Measurements from ENCODE around the gene RABL2B. TPM values are rescaled to one million over a fixed set of nuclear protein-coding genes. Genes with fewer than 3 reads are reported as not detected.
A peak's percentile ranks its signal among the peaks of the same experiment; 100 is the strongest.
"Not testable (repeated sequence)": the region's sequence is repeated elsewhere in the genome, so short reads cannot be mapped to it uniquely, and the experiment has no call there.

RABL2B gene
- total RNA-seq (2014; rRNA removed; shearing (Covaris generic)), result 18.4 and 21.6 TPM in 2 replicates
- 22.4 and 23.6 TPM in 2 replicates for polyA plus RNA-seq (2016; fragmentation: Nextera tagmentation; extraction: Ambion mirVana)

DNA sequence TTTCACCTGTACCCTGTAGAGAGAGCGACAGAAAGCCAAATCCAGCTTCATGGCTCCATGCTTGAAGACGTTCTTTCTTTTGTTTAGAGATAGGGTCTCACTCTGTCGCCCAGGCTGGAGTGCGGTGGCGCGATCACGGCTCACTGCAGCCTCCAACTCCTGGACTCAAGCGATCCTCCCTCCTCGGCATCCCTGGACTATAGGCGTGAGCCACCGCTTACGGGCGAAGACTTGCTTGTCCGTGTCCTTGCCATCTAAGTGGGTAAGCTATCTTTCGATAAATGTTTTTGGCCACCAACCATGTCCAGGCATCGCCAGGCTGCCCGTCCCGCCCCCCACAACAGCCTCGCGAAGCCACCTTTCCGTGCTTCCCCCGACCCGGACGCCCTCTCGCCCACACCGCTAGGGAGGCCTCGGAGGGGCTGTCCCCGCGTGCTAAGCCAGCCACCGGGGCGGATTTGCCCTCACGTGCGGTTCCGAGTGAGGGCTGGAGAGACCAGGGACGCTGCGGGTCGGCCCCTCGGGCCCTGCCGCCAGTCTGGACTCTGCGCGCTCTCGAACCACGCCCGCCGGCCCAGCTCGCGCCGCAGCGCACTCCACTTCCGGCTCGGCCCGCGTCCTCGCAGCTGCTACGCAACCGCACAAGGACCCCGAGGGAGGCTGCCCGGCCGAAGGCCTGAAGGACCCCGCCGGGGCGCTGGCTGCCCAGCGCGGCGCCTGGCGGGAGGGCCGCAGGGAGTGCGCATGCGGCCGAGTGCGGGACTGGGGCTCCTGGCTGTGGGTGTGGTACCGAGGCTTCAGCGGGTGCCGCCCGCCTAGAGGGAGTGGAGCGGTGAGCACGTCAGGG is at the start of gene RABL2B:
RABL2B (minus strand) TSS at position 604 of the 847 bp plus-strand sequence. CDS start 1,342 bp downstream, outside the sequence.
- H2AFZ ChIP-seq, result peak within 1 kb of the TSS; percentile 86
- H3K36me3 ChIP-seq (ENCODE audit: low read depth); H3F3A ChIP-seq (ENCODE audit: insufficient read depth); H3K27ac ChIP-seq; H3K27me3 ChIP-seq (replicated peaks; ENCODE audit: insufficient read depth); in situ Hi-C loops (cut with MboI); H3K4me1 ChIP-seq (ENCODE audit: insufficient read depth); H4K20me1 ChIP-seq (ENCODE audit: insufficient read depth); H3K9me2 ChIP-seq (ENCODE audit: insufficient read depth); H3K9me3 ChIP-seq (ENCODE audit: low read depth): not testable (repeated sequence)
- DNase-seq, result peak; percentile 96
- peak within 1 kb of the TSS; percentile 71 for H3K4me2 ChIP-seq (ENCODE audit: unreplicated experiment)
- H3K79me2 ChIP-seq (ENCODE audit: insufficient read depth), result peaks cover 12% of the 10 kb centered on the region
- H3K9ac ChIP-seq, result peak within 1 kb of the TSS; percentile 85
- WGBS, 2 experiments (ENCODE audit: low coverage in 1 of 2, low lambda C conversion rate in 2 of 2, missing lambda C conversion rate in 2 of 2), result 1 to 2% methylated on average over 19 to 38 of the region's 77 CpGs
- peak within 1 kb of the TSS; percentile 79 for H3K4me3 ChIP-seq

DNA sequence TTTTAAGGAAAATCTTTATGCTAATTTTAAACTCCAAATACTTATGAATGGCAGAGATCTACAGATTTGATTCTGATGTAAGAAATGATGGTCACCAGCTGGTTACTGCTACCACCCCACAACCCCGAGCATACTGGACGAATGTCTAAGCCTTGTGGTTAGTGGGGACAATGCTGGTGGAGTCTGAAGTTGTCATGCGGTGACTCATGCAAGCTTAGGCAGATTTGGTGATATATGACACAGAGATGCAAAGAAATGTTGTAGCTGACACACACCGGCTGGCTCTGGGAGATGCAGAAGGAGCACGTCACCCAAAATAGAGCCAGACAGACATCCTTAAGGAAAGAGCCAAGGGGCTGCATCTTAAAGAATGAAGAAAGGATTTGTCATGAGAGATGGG is 3.5 kb upstream of the RABL2B start:
- WGBS, 2 experiments (ENCODE audit: low coverage in 1 of 2, low lambda C conversion rate in 2 of 2, missing lambda C conversion rate in 2 of 2), result 0% methylated on average over 4 of the region's 5 CpGs

DNA sequence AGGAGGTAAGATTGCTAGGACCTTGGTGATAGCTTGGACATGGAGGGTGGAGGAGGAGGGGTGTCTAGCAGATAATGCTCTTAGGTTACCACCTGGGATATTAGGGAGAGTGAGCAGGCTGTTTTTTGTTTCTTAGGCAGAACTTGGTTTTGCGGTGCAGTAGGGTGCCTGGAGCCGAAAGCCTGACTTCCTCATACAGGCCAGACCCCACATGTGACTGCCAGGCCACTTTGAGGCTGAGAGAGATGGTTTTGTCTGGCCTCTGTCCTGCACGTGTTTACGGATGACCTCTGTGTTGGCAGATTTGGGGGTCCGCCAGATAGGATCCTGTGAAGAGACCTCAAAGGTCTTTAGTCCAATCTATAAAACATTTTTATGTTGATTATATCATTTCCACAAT is 1.9 kb upstream of the RABL2B start:
- H3K4me2 ChIP-seq (ENCODE audit: unreplicated experiment); H3K4me1 ChIP-seq (ENCODE audit: insufficient read depth); H3K27me3 ChIP-seq (replicated peaks; ENCODE audit: insufficient read depth); H3K9me2 ChIP-seq (ENCODE audit: insufficient read depth); H3K9ac ChIP-seq; H3K4me3 ChIP-seq; in situ Hi-C loops (cut with MboI); DNase-seq; H3K9me3 ChIP-seq (ENCODE audit: low read depth); H4K20me1 ChIP-seq (ENCODE audit: insufficient read depth); H3K36me3 ChIP-seq (ENCODE audit: low read depth); H3K27ac ChIP-seq; H2AFZ ChIP-seq; H3F3A ChIP-seq (ENCODE audit: insufficient read depth): not testable (repeated sequence)
- 88 to 94% methylated on average over 4 to 5 of the region's 5 CpGs for WGBS, 2 experiments (ENCODE audit: low coverage in 1 of 2, low lambda C conversion rate in 2 of 2, missing lambda C conversion rate in 2 of 2)
- H3K79me2 ChIP-seq (ENCODE audit: insufficient read depth), result peaks cover 12% of the 10 kb centered on the region

More for the DNA sequence above, 3.5 kb upstream of the RABL2B start:
- in situ Hi-C loops (cut with MboI); H3K9me3 ChIP-seq (ENCODE audit: low read depth); H3K27ac ChIP-seq; H3K9ac ChIP-seq; H2AFZ ChIP-seq; H3K4me3 ChIP-seq; H4K20me1 ChIP-seq (ENCODE audit: insufficient read depth); H3K36me3 ChIP-seq (ENCODE audit: low read depth); H3K4me2 ChIP-seq (ENCODE audit: unreplicated experiment); H3K27me3 ChIP-seq (replicated peaks; ENCODE audit: insufficient read depth); H3K4me1 ChIP-seq (ENCODE audit: insufficient read depth); DNase-seq; H3K9me2 ChIP-seq (ENCODE audit: insufficient read depth); H3F3A ChIP-seq (ENCODE audit: insufficient read depth): not testable (repeated sequence)
- peaks cover 12% of the 10 kb centered on the region for H3K79me2 ChIP-seq (ENCODE audit: insufficient read depth)

DNA sequence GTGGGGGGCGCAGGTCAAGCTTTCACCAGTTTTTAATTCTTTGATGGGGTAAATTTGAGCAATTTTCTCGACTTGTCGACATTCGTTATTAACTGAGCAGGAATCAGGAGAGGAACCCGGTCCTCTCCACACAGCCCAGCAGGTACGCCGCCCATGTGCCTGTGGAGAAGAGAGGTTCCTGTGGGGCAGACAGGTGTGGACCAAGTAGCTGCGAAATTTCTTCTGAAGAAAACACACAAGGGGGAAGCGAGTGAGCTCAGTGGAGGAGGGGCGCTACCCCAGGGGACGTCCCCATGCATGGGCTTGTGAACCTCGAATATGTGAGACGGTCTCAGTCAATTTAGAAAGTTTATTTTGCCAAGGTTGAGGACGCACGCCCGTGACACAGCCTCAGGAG is 442 bp upstream of the RABL2B start:
- H3K36me3 ChIP-seq (ENCODE audit: low read depth); in situ Hi-C loops (cut with MboI); H3K9me3 ChIP-seq (ENCODE audit: low read depth); H3K27me3 ChIP-seq (replicated peaks; ENCODE audit: insufficient read depth); H3K9me2 ChIP-seq (ENCODE audit: insufficient read depth); H3K4me1 ChIP-seq (ENCODE audit: insufficient read depth); H3F3A ChIP-seq (ENCODE audit: insufficient read depth); H3K27ac ChIP-seq; H4K20me1 ChIP-seq (ENCODE audit: insufficient read depth); DNase-seq: not testable (repeated sequence)
- peak overlapping the region; percentile 79 for H3K4me3 ChIP-seq
- H3K4me2 ChIP-seq (ENCODE audit: unreplicated experiment), result peak overlapping the region; percentile 71
- H2AFZ ChIP-seq, result peak overlapping the region; percentile 84
- peak overlapping the region; percentile 85 for H3K9ac ChIP-seq
- peaks cover 12% of the 10 kb centered on the region for H3K79me2 ChIP-seq (ENCODE audit: insufficient read depth)
- WGBS, 2 experiments (ENCODE audit: low coverage in 1 of 2, low lambda C conversion rate in 2 of 2, missing lambda C conversion rate in 2 of 2), result 0 to 1% methylated on average over 3 to 12 of the region's 16 CpGs

DNA sequence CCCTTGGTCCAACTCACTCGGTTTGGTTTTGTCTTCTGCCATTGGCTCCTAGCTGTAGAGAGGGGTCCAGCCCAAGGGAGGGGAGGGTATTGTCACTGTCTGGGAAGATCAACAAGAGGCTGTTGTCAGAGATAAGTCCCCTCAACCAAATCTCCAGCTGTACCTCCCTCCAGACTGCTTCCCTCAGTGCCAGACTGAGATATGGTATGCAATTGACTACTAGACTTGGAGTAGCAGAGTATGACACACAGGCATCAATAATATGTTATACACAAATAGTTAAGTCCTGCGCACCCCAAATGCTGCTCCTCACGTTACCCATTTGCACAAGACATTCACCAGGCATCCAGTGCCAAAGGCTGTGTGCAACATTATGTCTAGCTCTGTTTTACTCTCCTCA is 1.2 kb downstream of the RABL2B start:
- H3F3A ChIP-seq (ENCODE audit: insufficient read depth); H3K9me3 ChIP-seq (ENCODE audit: low read depth); H3K27ac ChIP-seq; H3K36me3 ChIP-seq (ENCODE audit: low read depth); H3K9me2 ChIP-seq (ENCODE audit: insufficient read depth); H3K27me3 ChIP-seq (replicated peaks; ENCODE audit: insufficient read depth); in situ Hi-C loops (cut with MboI); H3K9ac ChIP-seq; DNase-seq; H3K4me1 ChIP-seq (ENCODE audit: insufficient read depth); H2AFZ ChIP-seq; H4K20me1 ChIP-seq (ENCODE audit: insufficient read depth): not testable (repeated sequence)
- Histone ChIP-seq H3K4me2 (ENCODE audit: unreplicated experiment) (peak overlapping the region; percentile 48), H3K79me2 (ENCODE audit: insufficient read depth) (peaks cover 12% of the 10 kb centered on the region), H3K4me3 (peak overlapping the region; percentile 35; the same call in 1 of the 2 replicates)
- WGBS, 2 experiments (ENCODE audit: low coverage in 1 of 2, low lambda C conversion rate in 2 of 2, missing lambda C conversion rate in 2 of 2), result 69 to 81% methylated on average over 2 of the region's 3 CpGs

DNA sequence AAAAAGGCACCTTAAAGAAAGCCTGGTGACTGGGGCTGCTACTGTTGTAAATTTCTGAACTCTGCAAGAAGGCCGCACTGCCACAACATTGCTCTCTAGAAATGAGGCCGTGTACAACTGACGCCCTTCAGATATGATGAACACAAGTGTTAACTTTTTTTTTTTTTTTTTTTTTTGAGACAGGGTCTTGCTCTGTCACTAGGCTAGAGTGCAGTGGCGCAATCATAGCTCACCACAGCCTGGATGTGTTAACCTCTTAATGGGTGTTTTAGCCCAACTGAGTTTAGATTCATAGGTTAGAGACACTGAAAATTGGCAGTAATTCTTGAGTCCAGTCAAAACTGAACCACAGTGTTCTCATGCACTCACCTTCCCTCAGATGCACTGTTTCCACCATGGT is 3.2 kb downstream of the RABL2B start:
- 98 to 99% methylated on average over 4 of the region's 4 CpGs for WGBS, 2 experiments (ENCODE audit: low coverage in 1 of 2, low lambda C conversion rate in 2 of 2, missing lambda C conversion rate in 2 of 2)
- H3K27ac ChIP-seq; H3K36me3 ChIP-seq (ENCODE audit: low read depth); H3K27me3 ChIP-seq (replicated peaks; ENCODE audit: insufficient read depth); H3K4me1 ChIP-seq (ENCODE audit: insufficient read depth); in situ Hi-C loops (cut with MboI); DNase-seq; H3K9me2 ChIP-seq (ENCODE audit: insufficient read depth); H4K20me1 ChIP-seq (ENCODE audit: insufficient read depth); H2AFZ ChIP-seq; H3K4me3 ChIP-seq; H3K9me3 ChIP-seq (ENCODE audit: low read depth); H3K4me2 ChIP-seq (ENCODE audit: unreplicated experiment); H3K9ac ChIP-seq; H3F3A ChIP-seq (ENCODE audit: insufficient read depth): not testable (repeated sequence)
- peaks cover 10% of the 10 kb centered on the region for H3K79me2 ChIP-seq (ENCODE audit: insufficient read depth)

DNA sequence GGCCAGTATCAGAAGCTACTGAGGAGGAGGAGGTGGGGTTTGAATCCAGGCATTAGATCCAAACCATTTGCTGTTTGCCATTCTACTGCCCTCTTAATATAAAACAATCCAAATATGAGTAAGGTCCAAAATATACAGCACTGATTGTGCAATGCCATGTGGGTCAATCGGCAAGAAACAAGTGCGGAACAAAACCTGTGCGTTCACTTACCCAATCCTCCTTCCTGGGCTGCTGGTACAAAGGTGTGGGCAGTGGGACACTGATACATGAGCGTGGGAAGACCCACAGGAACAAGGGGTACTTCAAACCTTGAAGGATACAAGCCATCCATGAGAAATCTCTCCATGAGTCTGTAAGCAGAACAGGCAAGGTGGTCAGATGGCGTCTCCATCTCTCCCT is 5.8 kb downstream of the RABL2B start:
- H3K27ac ChIP-seq; H3K9ac ChIP-seq; H3F3A ChIP-seq (ENCODE audit: insufficient read depth); H3K9me3 ChIP-seq (ENCODE audit: low read depth); DNase-seq; H3K79me2 ChIP-seq (ENCODE audit: insufficient read depth); H3K9me2 ChIP-seq (ENCODE audit: insufficient read depth); H3K4me1 ChIP-seq (ENCODE audit: insufficient read depth); H4K20me1 ChIP-seq (ENCODE audit: insufficient read depth); H3K4me3 ChIP-seq; in situ Hi-C loops (cut with MboI); H3K36me3 ChIP-seq (ENCODE audit: low read depth); H3K4me2 ChIP-seq (ENCODE audit: unreplicated experiment); H2AFZ ChIP-seq; H3K27me3 ChIP-seq (replicated peaks; ENCODE audit: insufficient read depth): not testable (repeated sequence)
- WGBS, 2 experiments (ENCODE audit: low coverage in 1 of 2, low lambda C conversion rate in 2 of 2, missing lambda C conversion rate in 2 of 2), result 81 to 84% methylated on average over 5 of the region's 5 CpGs
